ENCODE data around the gene GTF2IRD1. TPM values are rescaled to one million over a fixed set of nuclear protein-coding genes. Genes with fewer than 3 reads are reported as not detected.

GTF2IRD1 gene
- total RNA-seq, 1 donor from 2014 or later, result 48.7 TPM

DNA sequence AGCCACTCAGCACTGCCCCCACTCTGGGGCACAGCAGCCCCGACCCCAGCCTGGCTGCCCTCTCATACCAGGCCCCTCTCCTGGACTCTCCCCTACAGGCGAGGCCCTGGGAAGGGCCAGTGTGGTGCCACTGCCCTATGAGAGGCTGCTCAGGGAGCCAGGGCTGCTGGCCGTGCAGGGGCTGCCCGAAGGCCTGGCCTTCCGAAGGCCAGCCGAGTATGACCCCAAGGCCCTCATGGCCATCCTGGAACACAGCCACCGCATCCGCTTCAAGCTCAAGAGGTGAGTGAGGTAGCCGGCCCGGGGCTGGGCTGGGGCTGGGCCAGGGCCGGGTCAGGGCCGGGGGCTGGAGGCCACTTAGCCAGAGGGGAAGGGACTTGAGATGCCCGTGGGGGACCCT lies 64.3 kb downstream of the GTF2IRD1 start:
- Mint-ChIP-seq H3K27ac (ENCODE audit: unreplicated experiment) (no peak overlapping the region), H3K4me3 (ENCODE audit: unreplicated experiment) (no peak overlapping the region), H3K4me1 (ENCODE audit: unreplicated experiment) (no peaks in the 10 kb centered on the region), H3K27me3 (ENCODE audit: unreplicated experiment) (no peaks in the 10 kb centered on the region), H3K9me3 (ENCODE audit: unreplicated experiment) (peaks cover 4% of the 10 kb centered on the region), H3K36me3 (ENCODE audit: unreplicated experiment) (peaks cover 40% of the 10 kb centered on the region)
- no peak for DNase-seq (ENCODE audit: extremely low spot score, unreplicated experiment)
- TF ChIP-seq, protein P1, sequence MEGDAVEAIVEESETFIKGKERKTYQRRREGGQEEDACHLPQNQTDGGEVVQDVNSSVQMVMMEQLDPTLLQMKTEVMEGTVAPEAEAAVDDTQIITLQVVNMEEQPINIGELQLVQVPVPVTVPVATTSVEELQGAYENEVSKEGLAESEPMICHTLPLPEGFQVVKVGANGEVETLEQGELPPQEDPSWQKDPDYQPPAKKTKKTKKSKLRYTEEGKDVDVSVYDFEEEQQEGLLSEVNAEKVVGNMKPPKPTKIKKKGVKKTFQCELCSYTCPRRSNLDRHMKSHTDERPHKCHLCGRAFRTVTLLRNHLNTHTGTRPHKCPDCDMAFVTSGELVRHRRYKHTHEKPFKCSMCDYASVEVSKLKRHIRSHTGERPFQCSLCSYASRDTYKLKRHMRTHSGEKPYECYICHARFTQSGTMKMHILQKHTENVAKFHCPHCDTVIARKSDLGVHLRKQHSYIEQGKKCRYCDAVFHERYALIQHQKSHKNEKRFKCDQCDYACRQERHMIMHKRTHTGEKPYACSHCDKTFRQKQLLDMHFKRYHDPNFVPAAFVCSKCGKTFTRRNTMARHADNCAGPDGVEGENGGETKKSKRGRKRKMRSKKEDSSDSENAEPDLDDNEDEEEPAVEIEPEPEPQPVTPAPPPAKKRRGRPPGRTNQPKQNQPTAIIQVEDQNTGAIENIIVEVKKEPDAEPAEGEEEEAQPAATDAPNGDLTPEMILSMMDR (IDR thresholded peaks at IDR 0.05), result no peak

DNA sequence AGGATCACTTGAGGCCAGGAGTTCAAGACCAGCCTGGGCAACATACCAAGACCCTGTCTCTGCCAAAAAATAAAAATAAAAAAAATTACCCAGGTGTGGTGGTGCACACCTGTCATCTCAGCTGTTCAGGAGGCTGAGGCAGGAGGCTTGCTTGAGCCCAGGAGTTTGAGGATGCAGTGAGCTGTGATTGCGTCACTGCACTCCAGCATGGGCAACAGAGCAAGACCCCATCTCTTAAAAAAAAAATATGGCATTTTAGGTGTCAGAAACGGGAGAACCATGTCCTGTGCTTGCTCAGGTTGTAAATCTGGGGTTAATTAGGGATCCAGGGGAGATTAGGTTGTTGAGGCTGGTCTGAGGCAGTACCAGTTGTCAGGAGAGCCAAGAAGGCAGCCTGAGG lies 64.9 kb downstream of the GTF2IRD1 start:
- no peaks in the 10 kb centered on the region for H3K4me1 Mint-ChIP-seq (ENCODE audit: unreplicated experiment)
- H3K4me3 Mint-ChIP-seq (ENCODE audit: unreplicated experiment), result no peak overlapping the region
- no peak for DNase-seq (ENCODE audit: extremely low spot score, unreplicated experiment)
- TF ChIP-seq, protein P1 (IDR thresholded peaks at IDR 0.05), result no peak
- peaks cover 4% of the 10 kb centered on the region for H3K9me3 Mint-ChIP-seq (ENCODE audit: unreplicated experiment)
- H3K27ac Mint-ChIP-seq (ENCODE audit: unreplicated experiment), result no peak overlapping the region
- H3K27me3 Mint-ChIP-seq (ENCODE audit: unreplicated experiment), result no peaks in the 10 kb centered on the region
- peaks cover 41% of the 10 kb centered on the region for H3K36me3 Mint-ChIP-seq (ENCODE audit: unreplicated experiment)

DNA sequence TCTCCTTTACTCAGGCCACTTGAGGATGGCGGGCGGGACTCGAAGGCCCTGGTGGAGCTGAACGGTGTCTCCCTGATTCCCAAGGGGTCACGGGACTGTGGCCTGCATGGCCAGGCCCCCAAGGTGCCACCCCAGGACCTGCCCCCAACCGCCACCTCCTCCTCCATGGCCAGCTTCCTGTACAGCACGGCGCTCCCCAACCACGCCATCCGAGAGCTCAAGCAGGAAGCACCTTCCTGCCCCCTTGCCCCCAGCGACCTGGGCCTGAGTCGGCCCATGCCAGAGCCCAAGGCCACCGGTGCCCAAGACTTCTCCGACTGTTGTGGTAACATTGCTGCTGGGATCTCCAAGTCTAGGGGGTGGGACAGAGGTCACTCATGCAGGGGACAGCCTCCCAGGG lies 65.7 kb downstream of the GTF2IRD1 start:
- Mint-ChIP-seq H3K27me3 (ENCODE audit: unreplicated experiment) (no peaks in the 10 kb centered on the region), H3K4me1 (ENCODE audit: unreplicated experiment) (no peaks in the 10 kb centered on the region), H3K36me3 (ENCODE audit: unreplicated experiment) (peaks cover 43% of the 10 kb centered on the region), H3K9me3 (ENCODE audit: unreplicated experiment) (peaks cover 4% of the 10 kb centered on the region), H3K27ac (ENCODE audit: unreplicated experiment) (no peak overlapping the region), H3K4me3 (ENCODE audit: unreplicated experiment) (no peak overlapping the region)
- TF ChIP-seq, protein P1 (IDR thresholded peaks at IDR 0.05), result no peak
- DNase-seq (ENCODE audit: extremely low spot score, unreplicated experiment), result no peak

DNA sequence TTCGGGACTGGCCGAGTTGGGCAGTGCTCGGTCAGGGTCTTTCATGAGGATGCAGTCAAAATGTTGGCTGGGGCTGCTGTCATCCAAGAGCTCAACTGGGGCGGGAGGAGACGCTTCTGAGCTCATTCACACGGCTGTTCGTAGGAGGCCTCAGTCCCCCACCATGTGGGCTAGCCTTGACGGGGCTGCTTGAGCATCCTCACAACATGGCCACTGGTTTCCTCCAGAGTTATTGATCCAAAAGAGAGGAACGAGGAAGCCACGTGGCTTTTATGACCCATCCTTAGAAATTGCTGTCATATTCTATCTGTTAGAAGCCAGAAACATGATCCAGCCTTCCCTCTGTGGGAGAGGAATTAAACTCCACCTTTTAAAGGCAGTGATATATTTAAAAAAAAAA lies 68.1 kb downstream of the GTF2IRD1 start:
- H3K36me3 Mint-ChIP-seq (ENCODE audit: unreplicated experiment), result peaks cover 42% of the 10 kb centered on the region
- no peaks in the 10 kb centered on the region for H3K27me3 Mint-ChIP-seq (ENCODE audit: unreplicated experiment)
- no peaks in the 10 kb centered on the region for H3K4me1 Mint-ChIP-seq (ENCODE audit: unreplicated experiment)
- H3K27ac Mint-ChIP-seq (ENCODE audit: unreplicated experiment), result no peak overlapping the region
- DNase-seq (ENCODE audit: extremely low spot score, unreplicated experiment), result no peak
- TF ChIP-seq, protein P1 (IDR thresholded peaks at IDR 0.05), result no peak
- H3K9me3 Mint-ChIP-seq (ENCODE audit: unreplicated experiment), result peaks cover 4% of the 10 kb centered on the region
- H3K4me3 Mint-ChIP-seq (ENCODE audit: unreplicated experiment), result no peak overlapping the region

DNA sequence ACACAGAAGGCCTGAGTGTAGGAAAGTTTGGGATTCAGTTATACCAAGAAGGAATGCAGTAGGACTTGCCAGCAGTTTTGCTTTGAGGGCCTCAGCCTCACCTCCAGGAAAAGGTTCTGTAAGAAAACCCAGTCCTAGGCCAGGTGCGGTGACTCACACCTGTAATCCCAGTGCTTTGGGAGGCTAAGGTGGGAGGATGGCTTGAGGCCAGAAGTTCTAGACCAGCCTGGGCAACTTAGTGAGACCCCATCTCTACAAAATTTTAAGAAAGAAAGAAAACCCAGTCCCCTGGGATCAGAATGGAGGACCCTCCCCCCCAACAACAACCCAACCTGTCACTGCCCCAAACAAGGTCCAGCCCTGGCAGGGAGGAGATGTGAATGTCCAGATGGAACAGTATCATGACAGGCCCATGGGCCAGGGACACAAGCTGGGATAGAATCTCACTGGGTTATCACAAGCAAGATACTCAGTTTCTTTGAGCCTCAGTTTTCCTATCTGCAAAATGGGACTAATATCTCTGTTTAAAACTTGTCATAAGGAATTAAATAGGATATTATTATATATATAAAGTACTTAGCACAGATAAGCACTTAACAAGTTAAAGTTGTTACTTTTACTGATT lies 68.7 kb downstream of the GTF2IRD1 start:
- Mint-ChIP-seq H3K9me3 (ENCODE audit: unreplicated experiment) (peaks cover 4% of the 10 kb centered on the region), H3K4me3 (ENCODE audit: unreplicated experiment) (no peak overlapping the region), H3K27me3 (ENCODE audit: unreplicated experiment) (no peaks in the 10 kb centered on the region), H3K36me3 (ENCODE audit: unreplicated experiment) (peaks cover 40% of the 10 kb centered on the region), H3K27ac (ENCODE audit: unreplicated experiment) (no peak overlapping the region), H3K4me1 (ENCODE audit: unreplicated experiment) (no peaks in the 10 kb centered on the region)
- DNase-seq (ENCODE audit: extremely low spot score, unreplicated experiment), result no peak
- TF ChIP-seq, protein P1 (IDR thresholded peaks at IDR 0.05), result no peak

Data from osteocyte (in vitro differentiated cells).